Gastroesophageal sphincter (tissue), 3 donors: Measurements from ENCODE around the gene TEPSIN.

Experiments used
- CTCF ChIP-seq, 4 experiments: fragments of 200-600 bp in 2 of 4; fragments of 450-650 bp in 2 of 4; sonication (generic) in 1 of 4; IDR thresholded peaks; one replicate each; pipeline ENCODE4 v1.5.1; 2017 to 2019; ENCODE audit warnings: antibody characterized with exemption in 4 of 4, mild to moderate bottlenecking in 2 of 4, moderate library complexity in 2 of 4
- EP300 ChIP-seq: sonication (generic); formaldehyde crosslinking; IDR thresholded peaks from one replicate; pipeline ENCODE4 v1.6.1; 2017; ENCODE audit warnings: antibody characterized with exemption, mild to moderate bottlenecking
- POLR2AphosphoS5 ChIP-seq: sonication (generic); formaldehyde crosslinking; IDR thresholded peaks from one replicate; pipeline ENCODE4 v1.6.1; 2017; ENCODE audit warnings: antibody characterized with exemption

- TF ChIP-seq CTCF (IDR thresholded peaks at IDR 0.05) (no peak), POLR2AphosphoS5 (no peak), EP300 (no peak)
Observed at GRCh38 chr17:81232616-81233241, 6.1 kb downstream of the TEPSIN start.
